Adrenal gland (tissue), 12 donors: ENCODE data around the gene C8G. TPM values are rescaled to one million over a fixed set of nuclear protein-coding genes. Genes with fewer than 3 reads are reported as not detected.

Experiments
- DNase-seq, 7 donors: peaks; one replicate each; pipeline ENCODE4 v3.0.0-alpha.2; 2019 to 2020
- H3K27ac ChIP-seq, 5 donors: fragments of 200-600 bp; sonication (generic) in 4 of 5; 1 replicate in 3 of 5; 2 replicates in 2 of 5; pipeline versions ENCODE4 v1.5.1 to v1.8.0; 2016 to 2020; ENCODE audit warnings: mild to moderate bottlenecking in 1 of 5
- H3K27me3 ChIP-seq: fragments of 200-600 bp; 2 replicates; pipeline ENCODE4 v1.8.0; 2021
- H3K36me3 ChIP-seq, 2 donors: fragments of 200-600 bp; replicated peaks in 1 of 2; 1 replicate in 1 of 2; 2 replicates in 1 of 2; pipeline versions ENCODE4 v1.5.1 to v1.8.0; 2018 to 2022
- H3K4me1 ChIP-seq, 2 donors: fragments of 200-600 bp; replicated peaks in 1 of 2; 1 replicate in 1 of 2; 2 replicates in 1 of 2; pipeline versions ENCODE4 v1.5.1 to v1.8.0; 2018 to 2021
- H3K4me3 ChIP-seq, 4 donors: fragments of 200-600 bp; sonication (generic) in 3 of 4; one replicate each; pipeline ENCODE4 v1.5.1; 2016 to 2018
- H3K9me3 ChIP-seq, 3 donors: fragments of 200-600 bp; sonication (generic) in 1 of 3; replicated peaks in 1 of 3; 1 replicate in 2 of 3; 2 replicates in 1 of 3; pipeline versions ENCODE4 v1.5.1 to v1.8.0; 2016 to 2021
- CTCF ChIP-seq, 6 experiments: fragments of 450-650 bp in 4 of 6; fragments of 200-600 bp in 2 of 6; sonication (generic) in 1 of 6; IDR thresholded peaks; 1 replicate in 5 of 6; 2 replicates in 1 of 6; pipeline versions ENCODE4 v1.5.1 to v1.8.0; 2016 to 2021; ENCODE audit warnings: antibody characterized with exemption in 6 of 6, mild to moderate bottlenecking in 2 of 6, moderate library complexity in 1 of 6
- POLR2A ChIP-seq, 2 donors: fragments of 450-650 bp; IDR thresholded peaks; one replicate each; pipeline ENCODE4 v1.6.1; 2017; ENCODE audit warnings: antibody characterized with exemption in 2 of 2, mild to moderate bottlenecking in 2 of 2, moderate library complexity in 1 of 2
- WGBS, 4 donors: extraction: QIAGEN DNeasy Blood & Tissue Kit in 2 of 4; methylation state at CpG; one replicate each; pipeline versions ENCODE4 v1.1.5 to v1.1.7; 2013 to 2017; 5-methylcytosine and 5-hydroxymethylcytosine counted together
- intact Hi-C, 2 donors: fragments of 100-400 bp; cut with DNase I; formaldehyde crosslinking; loops; one replicate each; pipeline versions ENCODE4 v1.14.1 to v1.15.0; 2022 to 2023
- polyA plus RNA-seq, 3 donors: library from polyadenylated mRNA; stranded (reverse); fragments of 200-250 nt in 2 of 3; fragments of 350-450 nt in 1 of 3; fragmentation: Illumina TruSeq in 1 of 3; extraction: RNeasy Lipid Tissue Mini Kit (QIAGEN cat#74804) in 1 of 3; gene quantifications; one replicate each; pipeline ENCODE4 v1.2.3, GENCODE V29; 2013 to 2014
- total RNA-seq, 9 donors: library from RNA; depleted of rRNA in 4 of 9; stranded (reverse); fragments of >200 nt in 4 of 9; fragments of 120-200 nt in 1 of 9; fragmentation: NEBNext Ultra II Directional in 1 of 9; extraction: Animal tissue kit (Norgen Biotek cat#: 25700) in 1 of 9; gene quantifications; one replicate each; pipeline versions ENCODE4 v1.1.0 to v1.2.4, GENCODE V29; 2013 to 2023
- donor health status: healthy with polysubstance abuse.
- donor health status: Bipolar disorder and iron deficiency.
- donor health status: DM: yes; HTN: yes; CAD: no.
- donor health status: DM: no; HTN: no; CAD: no.
- donor health status: DM: no; HTN: no; CAD: no.
- donor health status: DM: yes; HTN: yes; CAD: no.

C8G gene
- total and polyA plus RNA-seq, 12 donors, result 0.68 to 5.5 (median 2.2) TPM; not detected in 6

DNA sequence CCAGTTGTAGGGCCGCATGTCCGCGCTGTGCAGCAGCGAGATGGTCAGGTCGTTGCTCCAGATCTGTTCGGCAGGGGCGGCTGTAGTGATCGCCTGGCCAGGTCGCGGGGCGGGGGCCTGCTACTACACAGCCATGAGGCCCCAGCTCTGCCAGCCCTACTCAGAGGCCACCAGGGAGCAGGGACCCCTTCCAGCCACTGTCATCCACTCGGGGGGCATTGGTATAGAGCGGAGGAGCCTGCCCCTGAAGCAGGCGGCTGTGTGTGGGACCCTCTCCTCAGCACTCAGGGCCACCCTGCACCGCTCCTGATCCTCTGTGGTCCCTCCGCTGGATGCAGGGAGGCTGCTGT, 2.2 kb upstream of the C8G start:
- intact Hi-C loops, result loop anchor here (5.0 to 10.0 kb wide), 4 partner anchors 58 to 98 kb away; partner anchors contain the start of genes AJM1 (in 1 of the 2), FUT7 (in 1 of the 2), MAMDC4 (in 1 of the 2) and PHPT1 (in 1 of the 2)
- no peak for DNase-seq
- H3K4me1 ChIP-seq, result peaks cover 21 to 23% of the 10 kb centered on the region in 2 donors
- no peak overlapping the region for H3K27ac ChIP-seq
- H3K36me3 ChIP-seq, result peaks cover 0 to 40% of the 10 kb centered on the region in 2 donors
- TF ChIP-seq CTCF (IDR thresholded peaks at IDR 0.05), result no peak
- no peak for TF ChIP-seq POLR2A (IDR thresholded peaks at IDR 0.05)
- H3K9me3 ChIP-seq, result no peaks in the 10 kb centered on the region
- H3K4me3 ChIP-seq, result peak overlapping the region in 1 of 4 donors; percentile 100
- no peaks in the 10 kb centered on the region for H3K27me3 ChIP-seq
- 88 to 92% (median 89%) methylated on average over 3 to 16 of the region's 16 CpGs; no CpG with 5 or more reads in 1 of the 4 donors for WGBS, 4 donors

DNA sequence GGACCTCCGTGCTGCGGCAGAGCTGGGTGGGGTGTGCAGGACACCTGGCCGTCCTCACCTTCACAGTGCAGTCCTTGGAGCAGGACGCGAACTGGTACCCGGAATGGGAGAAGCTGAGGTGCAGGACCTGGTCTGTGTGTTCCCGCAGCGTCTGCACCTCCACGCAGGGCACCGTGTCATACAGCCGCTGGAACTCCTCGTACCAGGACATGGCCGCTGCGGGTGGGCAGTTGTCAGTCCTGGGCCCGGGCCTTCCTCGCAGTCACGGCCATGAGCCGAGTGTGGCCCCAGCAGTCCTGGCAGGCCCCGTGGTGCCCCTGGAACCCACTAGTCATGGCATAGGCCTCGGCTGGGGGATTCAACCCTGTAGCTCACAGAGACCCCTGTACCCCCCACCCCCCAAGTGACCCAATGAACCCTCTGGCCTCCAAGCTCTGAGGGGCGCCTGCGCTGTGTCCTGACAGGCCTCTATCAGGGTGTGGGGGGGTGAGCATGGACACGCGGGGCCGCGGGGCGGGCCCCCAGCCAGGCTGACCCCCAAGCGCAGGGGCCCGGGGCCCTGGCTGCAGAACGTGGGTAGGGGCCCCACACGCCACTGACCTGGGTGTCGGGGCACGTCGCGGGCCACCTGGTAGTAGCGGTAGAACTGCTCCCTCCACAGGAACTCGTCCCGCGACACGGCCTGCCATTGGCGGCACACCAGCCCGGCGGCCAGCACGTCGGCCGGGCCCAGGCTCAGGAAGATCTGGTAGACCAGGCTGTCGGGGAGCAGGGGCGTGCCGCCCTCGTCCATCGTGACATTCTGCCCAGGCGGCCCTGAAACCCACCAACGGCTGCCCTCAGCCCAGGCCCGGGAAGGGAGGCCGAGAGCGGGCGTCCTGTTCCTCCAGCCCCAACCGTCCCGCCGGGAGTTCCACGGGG, 1.5 kb upstream of the C8G start:
- 16 to 59% (median 16%) methylated on average over 9 to 61 of the region's 61 CpGs; no CpG with 5 or more reads in 1 of the 4 donors for WGBS, 4 donors

GRCh38 chr9:136944212-136944518, 878 bp upstream of the C8G start:
- Histone ChIP-seq H3K27me3 (no peaks in the 10 kb centered on the region), H3K27ac (peak overlapping the region; percentile 46 to 99 (median 85)), H3K4me1 (peaks cover 24% of the 10 kb centered on the region in 2 donors), H3K9me3 (no peaks in the 10 kb centered on the region), H3K4me3 (peak overlapping the region; percentile 39 to 100 (median 74)), H3K36me3 (peaks cover 0 to 38% of the 10 kb centered on the region in 2 donors)
- intact Hi-C loops, result loop anchor here (5.0 to 10.0 kb wide), 4 partner anchors 59 to 99 kb away; partner anchors contain the start of genes AJM1 (in 1 of the 2), FUT7 (in 1 of the 2), MAMDC4 (in 1 of the 2) and PHPT1 (in 1 of the 2)
- peak in 4 of 7 donors; percentile 44 to 56 (median 49) for DNase-seq
- no peak for TF ChIP-seq POLR2A (IDR thresholded peaks at IDR 0.05)
- TF ChIP-seq CTCF (IDR thresholded peaks at IDR 0.05), result no peak
- WGBS, 4 donors, result 0 to 1% (median 0%) methylated on average over 8 to 45 of the region's 45 CpGs; no CpG with 5 or more reads in 1 of the 4 donors

More for the DNA sequence above, 1.5 kb upstream of the C8G start:
- DNase-seq, result peak; percentile 48 to 71 (median 59)
- H3K9me3 ChIP-seq, result no peaks in the 10 kb centered on the region
- peaks cover 0 to 40% of the 10 kb centered on the region in 2 donors for H3K36me3 ChIP-seq
- H3K27ac ChIP-seq, result peak overlapping the region; percentile 46 to 99 (median 85)
- peaks cover 21 to 23% of the 10 kb centered on the region in 2 donors for H3K4me1 ChIP-seq
- no peak for TF ChIP-seq CTCF (IDR thresholded peaks at IDR 0.05)
- no peak for TF ChIP-seq POLR2A (IDR thresholded peaks at IDR 0.05)
- intact Hi-C loops, result loop anchor here (5.0 to 10.0 kb wide), 4 partner anchors 59 to 99 kb away; partner anchors contain the start of genes AJM1 (in 1 of the 2), FUT7 (in 1 of the 2), MAMDC4 (in 1 of the 2) and PHPT1 (in 1 of the 2)
- no peaks in the 10 kb centered on the region for H3K27me3 ChIP-seq
- H3K4me3 ChIP-seq, result peak overlapping the region; percentile 39 to 100 (median 74)
